ENCODE results near the gene DMPK.
"Not testable (repeated sequence)": the region's sequence is repeated elsewhere in the genome, so short reads cannot be mapped to it uniquely, and the experiment has no call there.

DMPK gene

GRCh38 chr19:45730368-45731288 is 51.7 kb downstream of the DMPK start, which contains the start of gene FBXO46:
Gene FBXO46, minus strand, starts transcription at chr19:45730896. Its CDS starts 17,401 bp downstream, at chr19:45713495.
- Histone ChIP-seq H3K9me3 (ENCODE audit: control insufficient read depth, insufficient read depth, low read length) (no peaks in the 10 kb centered on the region), H3K4me3 (ENCODE audit: low read depth, low read length) (peak within 1 kb of the TSS; percentile 74), H3K4me1 (ENCODE audit: control insufficient read depth, insufficient read depth, low read length) (peaks cover 7% of the 10 kb centered on the region), H3K9ac (ENCODE audit: low read depth, low read length) (peak within 1 kb of the TSS; percentile 50), H3K36me3 (ENCODE audit: control insufficient read depth, insufficient read depth, low read length) (no peaks in the 10 kb centered on the region), H3K27ac (ENCODE audit: low read depth, low read length) (peak within 1 kb of the TSS; percentile 44), H3K27me3 (ENCODE audit: control insufficient read depth, insufficient read depth, low read length) (no peaks in the 10 kb centered on the region)

- peak overlapping the region; percentile 74 for H3K4me3 ChIP-seq (ENCODE audit: low read depth, low read length)
- H3K4me1 ChIP-seq (ENCODE audit: control insufficient read depth, insufficient read depth, low read length): peaks cover 7% of the 10 kb centered on the region
- no peaks in the 10 kb centered on the region for H3K27me3 ChIP-seq (ENCODE audit: control insufficient read depth, insufficient read depth, low read length)
- H3K36me3 ChIP-seq (ENCODE audit: control insufficient read depth, insufficient read depth, low read length): no peaks in the 10 kb centered on the region
- H3K9ac ChIP-seq (ENCODE audit: low read depth, low read length): peak overlapping the region; percentile 50
- peak overlapping the region; percentile 44 for H3K27ac ChIP-seq (ENCODE audit: low read depth, low read length)
- no peaks in the 10 kb centered on the region for H3K9me3 ChIP-seq (ENCODE audit: control insufficient read depth, insufficient read depth, low read length)
Observed at GRCh38 chr19:45729800-45730290, 52.4 kb downstream of the DMPK start.

DNA sequence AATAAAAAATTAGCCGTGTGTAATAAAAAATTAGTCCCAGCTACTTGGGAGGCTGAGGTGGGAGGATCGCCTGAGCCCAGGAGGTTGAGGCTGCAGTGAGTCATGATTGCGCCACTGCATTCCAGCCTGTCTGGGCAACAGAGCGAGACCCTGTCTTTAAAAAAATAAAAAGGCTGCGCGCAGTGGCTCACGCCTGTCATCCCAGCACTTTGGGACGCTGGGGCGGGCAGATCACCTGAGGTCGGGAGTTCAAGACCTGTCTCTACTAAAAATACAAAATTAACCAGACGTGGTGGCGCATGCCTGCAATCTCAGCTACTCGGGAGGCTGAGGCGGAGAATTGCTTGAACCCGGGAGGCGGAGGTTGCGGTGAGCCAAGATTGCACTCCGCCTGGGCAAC is 53.6 kb downstream of the DMPK start:
- not testable (repeated sequence) for H3K27me3 ChIP-seq (ENCODE audit: control insufficient read depth, insufficient read depth, low read length); H3K9me3 ChIP-seq (ENCODE audit: control insufficient read depth, insufficient read depth, low read length); H3K4me3 ChIP-seq (ENCODE audit: low read depth, low read length); H3K36me3 ChIP-seq (ENCODE audit: control insufficient read depth, insufficient read depth, low read length); H3K9ac ChIP-seq (ENCODE audit: low read depth, low read length); H3K4me1 ChIP-seq (ENCODE audit: control insufficient read depth, insufficient read depth, low read length); H3K27ac ChIP-seq (ENCODE audit: low read depth, low read length)

- H3K27me3 ChIP-seq (ENCODE audit: control insufficient read depth, insufficient read depth, low read length); H3K9me3 ChIP-seq (ENCODE audit: control insufficient read depth, insufficient read depth, low read length); H3K9ac ChIP-seq (ENCODE audit: low read depth, low read length); H3K27ac ChIP-seq (ENCODE audit: low read depth, low read length); H3K4me3 ChIP-seq (ENCODE audit: low read depth, low read length): not testable (repeated sequence)
- Histone ChIP-seq H3K4me1 (ENCODE audit: control insufficient read depth, insufficient read depth, low read length) (peaks cover 15% of the 10 kb centered on the region), H3K36me3 (ENCODE audit: control insufficient read depth, insufficient read depth, low read length) (peaks cover 17% of the 10 kb centered on the region)
Observed at GRCh38 chr19:45720065-45720464, 62.2 kb downstream of the DMPK start.
